GM12878 (cell line): ENCODE results near the gene CBX2.

Experiments
- BCL3 ChIP-seq: IDR thresholded peaks from 2 replicates; pipeline ENCODE4 v1.6.1; 2011; ENCODE audit warnings: borderline replicate concordance, low read depth, mild to moderate bottlenecking, moderate library complexity, low read length; ENCODE audit not compliant: insufficient read depth, poor library complexity, severe bottlenecking
- POLR2AphosphoS2 ChIP-seq: IDR thresholded peaks from 2 replicates; pipeline ENCODE4 v1.6.1; 2011; ENCODE audit warnings: low read depth, mild to moderate bottlenecking, low read length, improper control_type of control experiment, moderate library complexity
- TF ChIP-seq, protein P1 (sequence below): fragments of 450-650 bp; IDR thresholded peaks from 2 replicates; pipeline ENCODE4 v1.6.1; 2016; ENCODE audit warnings: mild to moderate bottlenecking, moderate library complexity, borderline replicate concordance
- TF ChIP-seq, protein P2 (sequence below), 3 experiments: IDR thresholded peaks in 2 of 3; conservative IDR thresholded peaks in 1 of 3; 2 replicates each; pipeline ENCODE4 v1.5.1; 2011; ENCODE audit warnings: low read depth in 3 of 3, low read length in 3 of 3, mild to moderate bottlenecking in 3 of 3, control low read depth in 2 of 3, moderate library complexity in 2 of 3, inconsistent platforms in 1 of 3, mixed read lengths in 1 of 3; ENCODE audit not compliant: control insufficient read depth in 2 of 3, insufficient read depth in 1 of 3; ENCODE audit errors: extremely low read depth in 1 of 3

DNA sequence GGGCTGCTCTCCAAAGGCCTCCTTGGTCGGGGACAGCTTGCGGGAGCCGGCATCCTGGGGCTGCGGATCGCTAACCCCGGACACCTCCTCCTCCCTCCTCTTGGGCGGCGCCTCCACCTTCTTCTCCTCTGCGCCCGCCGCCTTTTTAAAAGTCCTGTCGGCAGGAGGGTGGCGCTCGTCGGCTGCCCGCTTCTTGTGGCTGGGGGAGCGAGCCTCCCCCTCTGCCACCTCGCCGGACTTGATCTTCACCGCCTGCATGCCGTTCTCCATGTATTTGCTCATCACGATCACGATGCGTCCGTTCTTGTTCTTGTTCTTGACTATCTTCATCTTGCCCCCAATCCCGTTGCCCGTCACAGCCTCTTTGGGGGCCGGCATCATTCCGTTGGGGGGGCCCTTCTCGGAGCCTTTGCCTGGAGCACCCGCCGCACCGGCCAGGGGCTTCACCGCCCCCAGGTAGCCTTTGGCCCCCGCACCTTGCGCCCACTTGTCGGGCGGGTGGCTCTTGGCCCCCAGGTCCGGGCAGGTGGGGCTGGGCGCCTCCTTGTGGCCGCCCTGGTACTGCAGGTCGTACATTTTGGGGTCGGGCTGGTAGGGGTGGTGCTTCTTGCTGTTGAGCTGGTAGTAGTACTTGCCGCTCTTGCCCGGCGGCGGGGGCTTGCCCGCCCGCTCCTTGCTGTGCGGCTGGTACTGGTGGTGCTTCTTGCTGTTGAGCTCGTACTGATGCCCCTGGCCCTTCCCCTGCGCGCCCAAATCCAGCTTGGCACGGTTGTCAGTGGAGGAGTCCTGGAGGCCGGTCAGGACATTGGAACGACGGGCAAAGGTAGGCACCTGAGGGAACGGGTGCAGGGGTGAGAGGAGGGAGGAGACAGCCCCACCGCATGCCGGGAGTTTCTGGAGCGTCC lies 56.9 kb downstream of the CBX2 start:
- TF ChIP-seq, protein P1, sequence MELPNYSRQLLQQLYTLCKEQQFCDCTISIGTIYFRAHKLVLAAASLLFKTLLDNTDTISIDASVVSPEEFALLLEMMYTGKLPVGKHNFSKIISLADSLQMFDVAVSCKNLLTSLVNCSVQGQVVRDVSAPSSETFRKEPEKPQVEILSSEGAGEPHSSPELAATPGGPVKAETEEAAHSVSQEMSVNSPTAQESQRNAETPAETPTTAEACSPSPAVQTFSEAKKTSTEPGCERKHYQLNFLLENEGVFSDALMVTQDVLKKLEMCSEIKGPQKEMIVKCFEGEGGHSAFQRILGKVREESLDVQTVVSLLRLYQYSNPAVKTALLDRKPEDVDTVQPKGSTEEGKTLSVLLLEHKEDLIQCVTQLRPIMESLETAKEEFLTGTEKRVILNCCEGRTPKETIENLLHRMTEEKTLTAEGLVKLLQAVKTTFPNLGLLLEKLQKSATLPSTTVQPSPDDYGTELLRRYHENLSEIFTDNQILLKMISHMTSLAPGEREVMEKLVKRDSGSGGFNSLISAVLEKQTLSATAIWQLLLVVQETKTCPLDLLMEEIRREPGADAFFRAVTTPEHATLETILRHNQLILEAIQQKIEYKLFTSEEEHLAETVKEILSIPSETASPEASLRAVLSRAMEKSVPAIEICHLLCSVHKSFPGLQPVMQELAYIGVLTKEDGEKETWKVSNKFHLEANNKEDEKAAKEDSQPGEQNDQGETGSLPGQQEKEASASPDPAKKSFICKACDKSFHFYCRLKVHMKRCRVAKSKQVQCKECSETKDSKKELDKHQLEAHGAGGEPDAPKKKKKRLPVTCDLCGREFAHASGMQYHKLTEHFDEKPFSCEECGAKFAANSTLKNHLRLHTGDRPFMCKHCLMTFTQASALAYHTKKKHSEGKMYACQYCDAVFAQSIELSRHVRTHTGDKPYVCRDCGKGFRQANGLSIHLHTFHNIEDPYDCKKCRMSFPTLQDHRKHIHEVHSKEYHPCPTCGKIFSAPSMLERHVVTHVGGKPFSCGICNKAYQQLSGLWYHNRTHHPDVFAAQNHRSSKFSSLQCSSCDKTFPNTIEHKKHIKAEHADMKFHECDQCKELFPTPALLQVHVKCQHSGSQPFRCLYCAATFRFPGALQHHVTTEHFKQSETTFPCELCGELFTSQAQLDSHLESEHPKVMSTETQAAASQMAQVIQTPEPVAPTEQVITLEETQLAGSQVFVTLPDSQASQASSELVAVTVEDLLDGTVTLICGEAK, result no peak
- TF ChIP-seq, protein P2, sequence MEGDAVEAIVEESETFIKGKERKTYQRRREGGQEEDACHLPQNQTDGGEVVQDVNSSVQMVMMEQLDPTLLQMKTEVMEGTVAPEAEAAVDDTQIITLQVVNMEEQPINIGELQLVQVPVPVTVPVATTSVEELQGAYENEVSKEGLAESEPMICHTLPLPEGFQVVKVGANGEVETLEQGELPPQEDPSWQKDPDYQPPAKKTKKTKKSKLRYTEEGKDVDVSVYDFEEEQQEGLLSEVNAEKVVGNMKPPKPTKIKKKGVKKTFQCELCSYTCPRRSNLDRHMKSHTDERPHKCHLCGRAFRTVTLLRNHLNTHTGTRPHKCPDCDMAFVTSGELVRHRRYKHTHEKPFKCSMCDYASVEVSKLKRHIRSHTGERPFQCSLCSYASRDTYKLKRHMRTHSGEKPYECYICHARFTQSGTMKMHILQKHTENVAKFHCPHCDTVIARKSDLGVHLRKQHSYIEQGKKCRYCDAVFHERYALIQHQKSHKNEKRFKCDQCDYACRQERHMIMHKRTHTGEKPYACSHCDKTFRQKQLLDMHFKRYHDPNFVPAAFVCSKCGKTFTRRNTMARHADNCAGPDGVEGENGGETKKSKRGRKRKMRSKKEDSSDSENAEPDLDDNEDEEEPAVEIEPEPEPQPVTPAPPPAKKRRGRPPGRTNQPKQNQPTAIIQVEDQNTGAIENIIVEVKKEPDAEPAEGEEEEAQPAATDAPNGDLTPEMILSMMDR (IDR thresholded peaks at IDR 0.05 in 2 of 3, conservative IDR thresholded peaks at IDR 0.05 in 1 of 3; ENCODE audit: control insufficient read depth in 2 of 3, extremely low read depth in 1 of 3, insufficient read depth in 1 of 3, low read depth in 3 of 3, low read length in 3 of 3), result peak; percentile 49 to 73 (median 55)
- no peak for TF ChIP-seq POLR2AphosphoS2
- no peak for TF ChIP-seq BCL3
